Measurements from ENCODE around the gene TMEM19.

The TMEM19 gene

GRCh38 chr12:71718611-71719010, 32.7 kb downstream of the TMEM19 start:
- DNase-seq (ENCODE audit: low read depth in 3 of 3): no peak

GRCh38 chr12:71719647-71720370, 33.9 kb downstream of the TMEM19 start:
- no peak for DNase-seq (ENCODE audit: low read depth in 3 of 3)

GRCh38 chr12:71721783-71722505, 36.1 kb downstream of the TMEM19 start:
- DNase-seq (ENCODE audit: low read depth in 3 of 3): no peak

- no peak for DNase-seq (ENCODE audit: low read depth in 3 of 3)
Observed at GRCh38 chr12:71725011-71725410, 39.1 kb downstream of the TMEM19 start.

GRCh38 chr12:71726548-71726947, 40.7 kb downstream of the TMEM19 start:
- DNase-seq (ENCODE audit: low read depth in 3 of 3): no peak

GRCh38 chr12:71727958-71728357, 42.1 kb downstream of the TMEM19 start:
- DNase-seq (ENCODE audit: low read depth in 3 of 3): no peak

GRCh38 chr12:71730936-71731335, 45.1 kb downstream of the TMEM19 start:
- DNase-seq (ENCODE audit: low read depth in 3 of 3): no peak

GRCh38 chr12:71731439-71732356, 45.8 kb downstream of the TMEM19 start:
- no peak for DNase-seq (ENCODE audit: low read depth in 3 of 3)

GRCh38 chr12:71732357-71732712, 46.5 kb downstream of the TMEM19 start:
- no peak for DNase-seq (ENCODE audit: low read depth in 3 of 3)

- no peak for DNase-seq (ENCODE audit: low read depth in 3 of 3)
Observed at GRCh38 chr12:71737197-71737596, 51.3 kb downstream of the TMEM19 start.

GRCh38 chr12:71742998-71743397, 57.1 kb downstream of the TMEM19 start:
- no peak for DNase-seq (ENCODE audit: low read depth in 3 of 3)

GRCh38 chr12:71744522-71745300, 58.8 kb downstream of the TMEM19 start:
- no peak for DNase-seq (ENCODE audit: low read depth in 3 of 3)

- DNase-seq (ENCODE audit: low read depth in 3 of 3): peak in 2 of 3 experiments; percentile 11 to 27
Observed at GRCh38 chr12:71746974-71747611, 61.2 kb downstream of the TMEM19 start.

- no peak for DNase-seq (ENCODE audit: low read depth in 3 of 3)
Observed at GRCh38 chr12:71748081-71748850, 62.4 kb downstream of the TMEM19 start.

GRCh38 chr12:71749666-71750065, 63.8 kb downstream of the TMEM19 start:
- DNase-seq (ENCODE audit: low read depth in 3 of 3): no peak

- no peak for DNase-seq (ENCODE audit: low read depth in 3 of 3)
Observed at GRCh38 chr12:71752891-71753290, 67.0 kb downstream of the TMEM19 start.
